Endothelial cell of umbilical vein (primary cell): Measurements from ENCODE around the gene GRIK3. TPM values are rescaled to one million over a fixed set of nuclear protein-coding genes. Genes with fewer than 3 reads are reported as not detected.

Experiments used
- BruUV-seq: library from RNA; stranded (reverse); fragments of 400-500 nt; replicated peaks from 2 replicates; lab custom pipeline; 2021; lab: Mats Ljungman, UMichigan
- CTCF ChIA-PET: fragments of 300-600, 350-600 bp; sonication (Branson Sonifier 250); formaldehyde crosslinking; loops from one replicate; lab custom pipeline; 2021; ENCODE audit warnings: antibody characterized with exemption, inconsistent platforms; lab: Charles Lee
- POLR2A ChIA-PET: fragments of 300-600, 350-600 bp; sonication (Branson Sonifier 250); formaldehyde crosslinking; loops from one replicate; lab custom pipeline; 2021; ENCODE audit warnings: antibody characterized with exemption, inconsistent platforms; lab: Charles Lee
- DNase-seq: peaks from one replicate; pipeline ENCODE4 v3.0.0-alpha.2; 2011; ENCODE audit warnings: low read depth, low spot score
- FAIRE-seq: peaks from 2 replicates; lab custom pipeline; 2011; peaks lifted over from hg19 to GRCh38; lab: Jason Lieb, UNC
- H2AFZ ChIP-seq: 2 replicates; pipeline ENCODE4 v1.6.0; 2012; ENCODE audit warnings: low read depth, low read length, control low read depth, inconsistent platforms
- H3K27ac ChIP-seq: 2 replicates; pipeline ENCODE4 v1.5.1; 2011; ENCODE audit warnings: low read depth, mild to moderate bottlenecking, control low read depth, low read length, moderate library complexity; ENCODE audit not compliant: insufficient read depth
- H3K27me3 ChIP-seq, 2 experiments: 2 replicates each; pipeline versions ENCODE4 v1.6.0 to v1.6.1; 2011; ENCODE audit warnings: low read length in 2 of 2, mixed read lengths in 1 of 2; ENCODE audit not compliant: control insufficient read depth in 2 of 2, insufficient read depth in 2 of 2
- H3K36me3 ChIP-seq, 2 experiments: 2 replicates in 1 of 2; 3 replicates in 1 of 2; pipeline ENCODE4 v1.5.1; 2011; ENCODE audit warnings: low read length in 2 of 2, mild to moderate bottlenecking in 1 of 2, moderate library complexity in 1 of 2; ENCODE audit not compliant: control insufficient read depth in 2 of 2, insufficient read depth in 2 of 2; ENCODE audit errors: extremely low read depth in 1 of 2
- H3K4me1 ChIP-seq: 3 replicates; pipeline ENCODE4 v1.5.1; 2011; ENCODE audit warnings: mild to moderate bottlenecking, low read length; ENCODE audit not compliant: control insufficient read depth, insufficient read depth; ENCODE audit errors: extremely low read depth
- H3K4me2 ChIP-seq: 2 replicates; pipeline ENCODE4 v1.6.1; 2011; ENCODE audit warnings: low read length, control low read depth, mixed read lengths; ENCODE audit not compliant: insufficient read depth
- H3K4me3 ChIP-seq, 3 experiments: fragments of 200-600 bp in 1 of 3; sonication (generic), shearing (Covaris generic) in 1 of 3; replicated peaks in 1 of 3; 2 replicates each; pipeline ENCODE4 v1.5.1; 2011 to 2016; ENCODE audit warnings: control low read depth in 3 of 3, low read length in 3 of 3, mild to moderate bottlenecking in 2 of 3, inconsistent platforms in 1 of 3, low read depth in 1 of 3, moderate library complexity in 1 of 3; ENCODE audit not compliant: insufficient read depth in 1 of 3
- H3K79me2 ChIP-seq: 2 replicates; pipeline ENCODE4 v1.6.0; 2012; ENCODE audit warnings: low read length, inconsistent platforms; ENCODE audit not compliant: control insufficient read depth, insufficient read depth
- H3K9ac ChIP-seq: replicated peaks from 2 replicates; pipeline ENCODE3; 2011; ENCODE audit warnings: low read length, control low read depth; ENCODE audit not compliant: insufficient read depth; ENCODE audit errors: extremely low read depth
- H3K9me1 ChIP-seq: replicated peaks from 3 replicates; pipeline ENCODE4 v1.6.0; 2011; ENCODE audit warnings: mild to moderate bottlenecking, low read length; ENCODE audit not compliant: control insufficient read depth, insufficient read depth; ENCODE audit errors: extremely low read depth
- H3K9me3 ChIP-seq: replicated peaks from 2 replicates; pipeline ENCODE4 v1.5.1; 2012; ENCODE audit warnings: low read length, inconsistent platforms; ENCODE audit not compliant: control insufficient read depth, insufficient read depth
- H4K20me1 ChIP-seq: replicated peaks from 2 replicates; pipeline ENCODE3; 2011; ENCODE audit warnings: mild to moderate bottlenecking, low read length; ENCODE audit not compliant: control insufficient read depth, insufficient read depth; ENCODE audit errors: extremely low read depth
- EZH2 ChIP-seq: IDR thresholded peaks from 2 replicates; pipeline ENCODE4 v1.6.1; 2012; ENCODE audit warnings: borderline replicate concordance, low read depth, mild to moderate bottlenecking, moderate library complexity, low read length, inconsistent platforms; ENCODE audit not compliant: severe bottlenecking
- FOS ChIP-seq: IDR thresholded peaks from 2 replicates; pipeline ENCODE4 v1.6.1; 2011; ENCODE audit warnings: mild to moderate bottlenecking, low read length, moderate library complexity, borderline replicate concordance; ENCODE audit not compliant: insufficient read depth
- GATA2 ChIP-seq: IDR thresholded peaks from 2 replicates; pipeline ENCODE4 v1.7.0; 2011; ENCODE audit warnings: low read depth, mild to moderate bottlenecking, moderate library complexity, mixed read lengths, low read length; ENCODE audit not compliant: insufficient read length, insufficient read depth
- JUN ChIP-seq: IDR thresholded peaks from 2 replicates; pipeline ENCODE4 v1.6.1; 2011; ENCODE audit warnings: borderline replicate concordance, low read depth; ENCODE audit not compliant: insufficient read length, insufficient read depth
- POLR2A ChIP-seq: IDR thresholded peaks from 2 replicates; pipeline ENCODE4 v1.6.1; 2012; ENCODE audit warnings: low read depth, mild to moderate bottlenecking, control low read depth, low read length
- POLR2AphosphoS5 ChIP-seq: IDR thresholded peaks from 2 replicates; pipeline ENCODE4 v1.6.1; 2012; ENCODE audit warnings: low read depth, mild to moderate bottlenecking, control low read depth, low read length, moderate library complexity; ENCODE audit not compliant: insufficient read depth
- dilution Hi-C: fragments of 300-500 bp; cut with MboI; formaldehyde crosslinking; loops from one replicate; pipeline ENCODE4 v1.15.0; 2019; ENCODE audit warnings: low sequenced_read_pairs; ENCODE audit not compliant: extremely low pct_ligation_motif_present
- intact Hi-C: fragments of 100-400 bp; cut with micrococcal nuclease; formaldehyde crosslinking; loops from one replicate; pipeline ENCODE4 v1.10.0; 2022
- polyA plus RNA-seq, 4 experiments: library from polyadenylated mRNA; depleted of rRNA in 3 of 4; stranded (reverse) in 3 of 4; unstranded in 1 of 4; fragments of >200 nt; gene quantifications; 2 replicates each; pipeline versions ENCODE4 v1.2.1 to v1.2.3, GENCODE V29; 2011 to 2012; ENCODE audit warnings: missing spikeins in 1 of 4
- total RNA-seq: library from RNA; stranded (reverse); gene quantifications from 2 replicates; pipeline ENCODE4 v1.2.3, GENCODE V29; 2021

GRIK3 gene
- total and polyA plus RNA-seq, 2 donors (not counting 3 experiments of a cell fraction or from before 2014, with no cell fraction given), result not detected

DNA sequence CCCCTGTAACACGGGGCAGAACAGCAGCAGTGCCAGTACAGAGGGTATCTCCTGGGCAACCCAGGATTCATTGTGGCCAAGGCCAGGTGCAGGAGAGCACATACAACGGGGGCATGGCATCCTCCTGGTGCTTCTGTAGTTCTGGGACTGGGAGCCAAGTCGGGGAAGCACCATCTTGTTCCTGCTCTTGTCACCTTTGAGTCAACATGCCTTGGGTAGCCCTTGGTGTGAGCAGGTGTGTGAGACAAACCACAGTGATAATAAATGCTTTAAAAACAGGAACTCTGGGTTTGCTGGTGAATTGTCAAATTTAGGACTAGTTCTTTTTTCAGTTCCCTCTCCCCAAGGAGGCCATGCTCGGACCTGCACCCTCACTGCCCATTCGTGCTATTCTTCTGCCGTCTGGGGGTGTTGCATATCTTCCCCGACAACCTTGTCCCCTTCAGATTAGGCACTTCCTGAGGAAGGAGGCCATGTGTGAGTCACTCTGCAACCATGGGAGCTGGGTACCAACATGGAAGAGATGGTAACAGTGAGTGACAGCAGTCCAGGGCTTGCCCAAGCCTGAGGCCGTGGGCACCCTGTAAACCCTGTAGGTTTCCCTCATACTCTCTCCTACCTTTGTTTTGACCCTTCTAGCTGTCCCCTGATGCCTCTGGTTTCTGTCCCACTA lies 150.2 kb downstream of the GRIK3 start:
- Histone ChIP-seq H3K9me3 (no peaks in the 10 kb centered on the region), H3K4me1 (peaks cover 3% of the 10 kb centered on the region), H3K9ac (no peak overlapping the region), H2AFZ (no peak overlapping the region), H3K4me2 (no peak overlapping the region), H3K27me3 (no peaks in the 10 kb centered on the region), H4K20me1 (no peaks in the 10 kb centered on the region), H3K9me1 (no peaks in the 10 kb centered on the region), H3K27ac (no peak overlapping the region), H3K79me2 (no peaks in the 10 kb centered on the region), H3K36me3 (no peaks in the 10 kb centered on the region), H3K4me3 (no peak overlapping the region)
- DNase-seq, result no peak
- TF ChIP-seq JUN, result peak; percentile 13
- TF ChIP-seq FOS, result peak; percentile 33
- peak; percentile 55 for TF ChIP-seq GATA2
- TF ChIP-seq EZH2, result no peak
- ChIA-PET CTCF (no interaction called here), POLR2A (no interaction called here)
- intact Hi-C loops (no loop called here), dilution Hi-C loops (no loop called here)
- no TSS peak for BruUV-seq
- no peak for FAIRE-seq

DNA sequence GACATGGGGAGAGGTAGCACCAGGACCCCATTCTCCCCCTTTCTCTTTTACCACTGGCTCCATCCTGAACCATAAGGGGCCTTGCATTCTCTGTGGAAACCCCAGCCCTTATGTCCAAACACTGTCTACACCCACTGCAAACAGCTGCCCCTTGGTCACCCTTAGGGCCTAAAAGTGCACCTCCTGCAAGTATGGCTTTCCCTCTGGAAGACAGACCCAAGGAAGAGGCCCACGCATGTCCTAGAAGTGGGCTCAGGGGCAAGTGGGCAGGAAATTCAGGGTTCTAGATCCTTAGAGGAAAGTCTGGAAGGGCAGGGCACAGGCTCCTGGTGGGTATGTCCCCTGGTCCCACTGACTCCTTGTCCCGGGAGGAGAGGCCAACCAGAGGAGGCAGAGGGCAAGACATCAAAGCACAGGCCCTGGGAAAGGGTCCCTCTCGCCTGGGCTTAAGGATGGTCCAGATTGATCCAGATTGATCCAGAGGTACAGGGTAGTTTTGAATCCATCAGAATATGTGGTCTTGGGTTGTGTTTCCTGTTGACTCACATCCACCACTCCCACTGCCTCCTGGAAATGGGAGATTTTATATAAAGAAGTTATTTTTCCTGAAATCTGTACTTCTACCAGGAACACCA lies 150.9 kb downstream of the GRIK3 start:
- BruUV-seq, result no TSS peak
- no peak for TF ChIP-seq POLR2AphosphoS5
- no peak for TF ChIP-seq JUN
- no peak for TF ChIP-seq POLR2A
- ChIA-PET CTCF (no interaction called here), POLR2A (no interaction called here)
- FAIRE-seq (no peak), DNase-seq (no peak)
- no peak overlapping the region for H3K4me2 ChIP-seq
- no peaks in the 10 kb centered on the region for H3K27me3 ChIP-seq
- dilution Hi-C loops (no loop called here), intact Hi-C loops (no loop called here)
- H3K9me3 ChIP-seq, result no peaks in the 10 kb centered on the region
- H4K20me1 ChIP-seq, result no peaks in the 10 kb centered on the region
- no peak overlapping the region for H3K4me3 ChIP-seq
- no peak overlapping the region for H2AFZ ChIP-seq
- H3K4me1 ChIP-seq, result peaks cover 3% of the 10 kb centered on the region
- no peak overlapping the region for H3K9ac ChIP-seq
- H3K27ac ChIP-seq, result no peak overlapping the region
- no peaks in the 10 kb centered on the region for H3K79me2 ChIP-seq
- H3K36me3 ChIP-seq, result no peaks in the 10 kb centered on the region
- H3K9me1 ChIP-seq, result no peaks in the 10 kb centered on the region
